ENCODE results near the gene SLC5A1. TPM values are rescaled to one million over a fixed set of nuclear protein-coding genes. Genes with fewer than 3 reads are reported as not detected.

The SLC5A1 gene
- total and polyA plus RNA-seq, 2 donors (not counting 1 experiment from before 2014, with no cell fraction given): not detected

DNA sequence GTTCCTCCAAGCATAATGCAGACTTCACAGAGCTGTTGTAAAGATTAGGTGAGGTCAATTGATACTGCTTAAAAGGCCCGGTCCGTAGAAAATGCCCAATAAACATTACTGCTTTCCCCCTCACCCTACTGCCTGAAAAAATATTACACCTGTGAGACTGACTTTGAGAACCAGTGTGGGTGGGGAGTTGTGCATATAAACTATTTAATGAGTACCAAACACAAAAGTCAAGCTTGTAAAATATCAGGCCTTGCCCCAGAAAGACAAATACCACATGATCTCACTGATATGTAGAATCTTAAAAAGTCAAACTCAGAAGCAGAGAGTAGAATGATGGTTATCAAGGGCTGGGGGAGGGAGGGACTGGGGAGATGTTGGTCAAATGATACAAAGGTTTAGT lies 69.3 kb downstream of the SLC5A1 start:
- no peaks in the 10 kb centered on the region for H3K4me1 ChIP-seq (ENCODE audit: control insufficient read depth in 2 of 2, insufficient read depth in 2 of 2, low read length in 2 of 2)
- TF ChIP-seq, protein P1, sequence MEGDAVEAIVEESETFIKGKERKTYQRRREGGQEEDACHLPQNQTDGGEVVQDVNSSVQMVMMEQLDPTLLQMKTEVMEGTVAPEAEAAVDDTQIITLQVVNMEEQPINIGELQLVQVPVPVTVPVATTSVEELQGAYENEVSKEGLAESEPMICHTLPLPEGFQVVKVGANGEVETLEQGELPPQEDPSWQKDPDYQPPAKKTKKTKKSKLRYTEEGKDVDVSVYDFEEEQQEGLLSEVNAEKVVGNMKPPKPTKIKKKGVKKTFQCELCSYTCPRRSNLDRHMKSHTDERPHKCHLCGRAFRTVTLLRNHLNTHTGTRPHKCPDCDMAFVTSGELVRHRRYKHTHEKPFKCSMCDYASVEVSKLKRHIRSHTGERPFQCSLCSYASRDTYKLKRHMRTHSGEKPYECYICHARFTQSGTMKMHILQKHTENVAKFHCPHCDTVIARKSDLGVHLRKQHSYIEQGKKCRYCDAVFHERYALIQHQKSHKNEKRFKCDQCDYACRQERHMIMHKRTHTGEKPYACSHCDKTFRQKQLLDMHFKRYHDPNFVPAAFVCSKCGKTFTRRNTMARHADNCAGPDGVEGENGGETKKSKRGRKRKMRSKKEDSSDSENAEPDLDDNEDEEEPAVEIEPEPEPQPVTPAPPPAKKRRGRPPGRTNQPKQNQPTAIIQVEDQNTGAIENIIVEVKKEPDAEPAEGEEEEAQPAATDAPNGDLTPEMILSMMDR (IDR thresholded peaks at IDR 0.05): no peak
- no peak for TF ChIP-seq EZH2 (IDR thresholded peaks at IDR 0.05; ENCODE audit: borderline replicate concordance, insufficient read depth, low read depth, low read length, poor library complexity, severe bottlenecking)
- no peak overlapping the region for H3K4me3 ChIP-seq (ENCODE audit: control extremely low read depth in 1 of 5, extremely low read depth in 1 of 5, insufficient read depth in 1 of 5, low read depth in 2 of 5, low read length in 4 of 5)
- intact Hi-C loops (cut with micrococcal nuclease): no loop called here
- Mint-ChIP-seq H3K4me1 (no peaks in the 10 kb centered on the region), H3K27me3 (peaks cover 60% of the 10 kb centered on the region), H3K9me3 (ENCODE audit: insufficient read depth) (no peaks in the 10 kb centered on the region), H3K27ac (no peak overlapping the region), H3K4me3 (no peak overlapping the region)
- DNase-seq: no peak
- no peaks in the 10 kb centered on the region for H4K20me1 ChIP-seq (ENCODE audit: control insufficient read depth, insufficient read depth, low read length, poor library complexity, severe bottlenecking)
- WGBS (ENCODE audit: insufficient coverage): no CpG with 5 or more reads among the region's 2 CpGs
- no peak overlapping the region for H3K4me2 ChIP-seq (replicated peaks; ENCODE audit: low read depth, low read length, poor library complexity, severe bottlenecking)
- peaks cover 0 to 14% (median 7%) of the 10 kb centered on the region in 4 experiments for H3K27me3 ChIP-seq (replicated peaks in 1 of 4; ENCODE audit: control extremely low read depth in 1 of 4, control insufficient read depth in 3 of 4, insufficient read depth in 4 of 4, low read length in 3 of 4)
- no peak for ATAC-seq (ENCODE audit: low read depth)
- no peaks in the 10 kb centered on the region for H3K79me2 ChIP-seq (ENCODE audit: control insufficient read depth, insufficient read depth, low read length)
- ChIA-PET POLR2A (no interaction called here), CTCF (no interaction called here)
- no peak overlapping the region for H3K27ac ChIP-seq (ENCODE audit: low read length in 2 of 2)
- no peak overlapping the region for H2AFZ ChIP-seq (ENCODE audit: insufficient read depth, low read depth, low read length, poor library complexity, severe bottlenecking)
- H3K9me3 ChIP-seq (ENCODE audit: control extremely low read depth in 1 of 3, control insufficient read depth in 2 of 3, insufficient read depth in 1 of 3, low read length in 2 of 3): no peaks in the 10 kb centered on the region
- no peaks in the 10 kb centered on the region for H3K36me3 ChIP-seq (replicated peaks in 1 of 2; ENCODE audit: control extremely low read depth in 1 of 2, control insufficient read depth in 1 of 2, extremely low read depth in 1 of 2, insufficient read depth in 2 of 2, low read length in 1 of 2)
- no peak overlapping the region for H3K9ac ChIP-seq (ENCODE audit: low read length)

DNA sequence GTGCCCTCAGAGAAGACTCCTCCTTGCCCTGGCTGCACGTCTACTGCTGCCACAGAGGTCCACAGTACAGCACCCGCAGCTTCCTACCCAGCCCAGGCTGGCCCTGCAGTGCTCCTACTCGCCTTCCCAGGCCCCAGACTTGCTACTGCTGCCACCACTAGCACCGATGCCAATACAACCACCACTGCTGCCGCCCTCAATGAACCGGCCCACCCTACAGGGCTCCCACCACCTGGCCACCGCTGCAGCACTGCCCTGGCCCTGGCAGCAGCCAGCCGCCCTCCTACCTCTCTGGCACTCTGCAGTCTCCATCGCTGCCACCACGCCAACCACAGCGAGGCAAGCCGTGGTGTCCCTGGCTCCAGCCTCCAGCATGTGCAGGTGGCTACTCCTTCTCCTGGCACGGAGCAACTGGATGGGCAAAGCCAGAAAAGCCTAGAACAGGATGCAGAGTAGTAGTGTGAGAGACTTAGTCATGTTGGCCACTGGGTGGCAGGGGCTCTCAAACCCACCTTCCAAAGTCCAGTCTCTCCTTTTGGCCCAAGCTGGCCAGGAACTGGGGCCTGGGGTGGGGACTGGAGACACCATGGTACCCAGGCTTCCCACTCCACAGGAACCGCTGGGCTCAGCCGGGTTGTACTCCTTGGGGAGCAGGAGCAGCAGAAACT lies 76.6 kb downstream of the SLC5A1 start:
- WGBS (ENCODE audit: insufficient coverage): 88% methylated on average over 15 of the region's 15 CpGs
- TF ChIP-seq, protein P1 (IDR thresholded peaks at IDR 0.05): no peak
- no peak for TF ChIP-seq EZH2 (IDR thresholded peaks at IDR 0.05; ENCODE audit: borderline replicate concordance, insufficient read depth, low read depth, low read length, poor library complexity, severe bottlenecking)
- no peaks in the 10 kb centered on the region for H3K79me2 ChIP-seq (ENCODE audit: control insufficient read depth, insufficient read depth, low read length)
- POLR2A ChIA-PET: no interaction called here
- intact Hi-C loops (cut with micrococcal nuclease): no loop called here
- H3K4me1 ChIP-seq (ENCODE audit: control insufficient read depth in 2 of 2, insufficient read depth in 2 of 2, low read length in 2 of 2): no peaks in the 10 kb centered on the region
- no peak overlapping the region for H3K4me2 ChIP-seq (replicated peaks; ENCODE audit: low read depth, low read length, poor library complexity, severe bottlenecking)
- H3K27me3 ChIP-seq (replicated peaks in 1 of 4; ENCODE audit: control extremely low read depth in 1 of 4, control insufficient read depth in 3 of 4, insufficient read depth in 4 of 4, low read length in 3 of 4): peaks cover 0 to 12% (median 0%) of the 10 kb centered on the region in 4 experiments
- no peak overlapping the region for H3K27ac ChIP-seq (ENCODE audit: low read length in 2 of 2)
- no peak for ATAC-seq (ENCODE audit: low read depth)
- H3K4me3 ChIP-seq (ENCODE audit: control extremely low read depth in 1 of 5, extremely low read depth in 1 of 5, insufficient read depth in 1 of 5, low read depth in 2 of 5, low read length in 4 of 5): no peak overlapping the region
- no peaks in the 10 kb centered on the region for H4K20me1 ChIP-seq (ENCODE audit: control insufficient read depth, insufficient read depth, low read length, poor library complexity, severe bottlenecking)
- no peak overlapping the region for H3K27ac Mint-ChIP-seq
- no peak overlapping the region for H3K4me3 Mint-ChIP-seq
- H3K9ac ChIP-seq (ENCODE audit: low read length): no peak overlapping the region
- H3K4me1 Mint-ChIP-seq: no peaks in the 10 kb centered on the region
- no peak overlapping the region for H2AFZ ChIP-seq (ENCODE audit: insufficient read depth, low read depth, low read length, poor library complexity, severe bottlenecking)
- H3K9me3 ChIP-seq (ENCODE audit: control extremely low read depth in 1 of 3, control insufficient read depth in 2 of 3, insufficient read depth in 1 of 3, low read length in 2 of 3): no peaks in the 10 kb centered on the region
- H3K9me3 Mint-ChIP-seq (ENCODE audit: insufficient read depth): no peaks in the 10 kb centered on the region
- H3K36me3 ChIP-seq (replicated peaks in 1 of 2; ENCODE audit: control extremely low read depth in 1 of 2, control insufficient read depth in 1 of 2, extremely low read depth in 1 of 2, insufficient read depth in 2 of 2, low read length in 1 of 2): no peaks in the 10 kb centered on the region
- peaks cover 15% of the 10 kb centered on the region for H3K27me3 Mint-ChIP-seq
- no peak for DNase-seq
- CTCF ChIA-PET: no interaction called here
